Stimulated activated CD4-positive, alpha-beta T cell treated with anti-CD3 and anti-CD28 coated beads, Interleukin-12 subunit alpha, Interleukin-12 subunit beta, amount 100 ng/mL, for 24 hours (primary cell): ENCODE data around the gene ARPP19.
A peak's percentile ranks its signal among the peaks of the same experiment; 100 is the strongest.
"Not testable (repeated sequence)": the region's sequence is repeated elsewhere in the genome, so short reads cannot be mapped to it uniquely, and the experiment has no call there.

Experiments used
- DNase-seq, 2 experiments: peaks; one replicate each; pipeline ENCODE4 v3.0.0-alpha.2; 2020; ENCODE audit warnings: low read depth in 2 of 2

Gene ARPP19

GRCh38 chr15:52568601-52569585 is at the start of gene ARPP19:
TSS of gene ARPP19 (minus strand) at chr15:52569030. CDS start at chr15:52568892, 138 bp downstream.
- DNase-seq: peak; percentile 71 to 80

GRCh38 chr15:52617026-52617425 is 48.2 kb upstream of the ARPP19 start:
- DNase-seq: no peak

GRCh38 chr15:52615302-52615701 is 46.5 kb upstream of the ARPP19 start:
- no peak for DNase-seq

- no peak for DNase-seq
These were observed 40.8 kb upstream of the ARPP19 start for GRCh38 chr15:52609593-52609992.

GRCh38 chr15:52584414-52584813 is 15.6 kb upstream of the ARPP19 start:
- no peak for DNase-seq

- no peak for DNase-seq
These were observed 11.0 kb upstream of the ARPP19 start for GRCh38 chr15:52579852-52580251.

DNA sequence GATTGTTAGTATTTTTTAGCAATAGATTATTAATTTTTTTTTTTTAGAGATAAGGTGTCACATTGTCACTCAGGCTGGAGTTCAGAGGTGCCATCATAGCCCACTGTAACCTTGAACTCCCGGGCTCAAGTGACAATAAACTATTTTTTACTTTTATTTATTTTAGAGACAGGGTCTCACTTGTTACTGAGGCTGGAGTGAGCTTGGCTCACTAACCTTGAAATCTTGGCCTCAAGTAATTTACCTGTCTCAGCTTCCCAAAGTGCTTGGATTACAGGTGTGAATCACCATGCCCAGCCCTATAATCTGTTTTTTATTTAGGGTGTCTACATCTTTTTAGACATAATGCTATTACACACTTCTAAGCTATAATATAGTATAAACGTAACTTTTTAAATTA is 7.9 kb upstream of the ARPP19 start:
- DNase-seq: no peak

DNA sequence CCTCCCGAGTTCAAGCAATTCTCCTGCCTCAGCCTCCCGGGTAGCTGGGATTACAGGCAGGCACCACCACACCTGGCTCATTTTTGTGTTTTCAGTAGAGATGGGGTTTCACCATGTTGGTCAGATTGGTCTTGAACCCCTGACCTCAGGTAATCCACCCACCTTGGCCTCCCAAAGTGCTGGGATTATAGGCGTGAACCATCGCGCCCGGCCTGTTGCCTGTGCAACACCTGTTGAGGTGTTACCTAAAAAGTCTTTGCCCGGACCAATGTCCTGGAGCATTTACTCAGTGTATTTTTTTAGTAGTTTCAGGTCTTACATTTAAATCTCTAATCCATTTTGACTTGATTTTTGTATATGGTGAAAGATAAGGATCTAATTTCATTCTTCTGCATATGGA is 6.7 kb upstream of the ARPP19 start:
- not testable (repeated sequence) for DNase-seq

- DNase-seq: no peak
These were observed 6.2 kb upstream of the ARPP19 start for GRCh38 chr15:52575072-52575471.

DNA sequence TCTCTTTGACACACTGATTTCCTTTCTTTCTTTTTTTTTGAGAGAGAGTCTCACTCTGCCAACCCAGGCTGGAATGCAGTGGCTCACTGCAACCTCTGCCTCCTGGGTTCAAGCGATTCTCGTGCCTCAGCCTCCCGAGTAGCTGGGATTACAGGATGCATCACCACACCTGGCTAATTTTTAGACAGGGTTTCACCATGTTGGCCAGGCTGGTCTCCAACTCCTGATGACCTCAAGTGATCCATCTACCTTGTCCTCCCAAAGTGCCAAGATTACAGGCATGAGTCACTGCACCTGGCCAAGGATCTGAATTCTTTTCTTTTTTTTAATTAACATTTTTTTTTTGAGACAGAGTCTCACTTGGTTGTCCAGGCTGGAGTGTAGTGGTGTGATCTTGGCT is 5.8 kb upstream of the ARPP19 start:
- DNase-seq: not testable (repeated sequence)

GRCh38 chr15:52567871-52568600 is 794 bp downstream of the ARPP19 start:
- DNase-seq: peak; percentile 17 to 41

- DNase-seq: no peak
These were observed 1.9 kb downstream of the ARPP19 start for GRCh38 chr15:52566889-52567288.

DNA sequence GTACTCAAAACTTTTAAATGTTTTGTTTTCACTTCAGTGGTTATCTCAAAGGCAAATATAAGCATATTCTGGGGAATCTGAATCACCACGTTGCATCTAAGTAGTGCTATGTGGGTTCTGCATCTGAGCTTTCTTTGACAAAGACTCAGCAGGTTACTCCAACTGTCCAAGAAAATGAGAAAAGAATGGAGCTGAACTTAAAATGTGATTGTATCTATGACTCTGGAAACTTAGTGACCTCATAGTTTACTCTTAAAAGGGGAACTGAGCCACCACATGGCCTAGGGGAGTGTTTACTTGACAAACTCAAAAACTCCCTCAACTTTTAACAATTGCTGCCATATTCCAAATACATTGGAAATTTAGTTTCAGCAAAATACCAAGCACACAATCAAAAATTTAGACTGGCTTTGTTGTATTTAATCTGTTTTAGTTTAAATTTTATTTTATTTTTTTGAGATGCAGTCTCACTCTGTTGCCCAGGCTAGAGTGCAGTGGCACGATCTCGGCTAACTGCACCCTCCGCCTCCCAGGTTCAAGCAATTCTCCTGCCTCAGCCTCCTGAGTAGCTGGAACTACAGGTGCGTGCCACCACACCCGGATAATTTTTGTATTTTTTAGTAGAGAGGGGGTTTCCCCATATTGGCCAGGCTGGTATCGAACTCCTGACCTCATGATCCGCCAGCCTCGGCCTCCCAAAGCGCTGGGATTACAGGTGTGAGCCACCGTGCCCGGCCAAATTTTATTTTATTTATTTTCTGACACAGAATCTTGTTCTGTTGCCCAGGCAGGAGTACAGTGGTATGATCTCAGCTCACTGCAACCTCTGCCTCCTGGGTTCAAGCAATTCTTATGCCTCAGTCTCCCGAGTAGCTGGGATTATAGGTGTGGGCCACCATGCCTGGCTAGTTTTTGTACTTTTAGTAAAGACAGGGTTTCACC is 3.1 kb downstream of the ARPP19 start:
- DNase-seq: not testable (repeated sequence)

- DNase-seq: no peak
These were observed 5.2 kb downstream of the ARPP19 start for GRCh38 chr15:52563501-52564060.

DNA sequence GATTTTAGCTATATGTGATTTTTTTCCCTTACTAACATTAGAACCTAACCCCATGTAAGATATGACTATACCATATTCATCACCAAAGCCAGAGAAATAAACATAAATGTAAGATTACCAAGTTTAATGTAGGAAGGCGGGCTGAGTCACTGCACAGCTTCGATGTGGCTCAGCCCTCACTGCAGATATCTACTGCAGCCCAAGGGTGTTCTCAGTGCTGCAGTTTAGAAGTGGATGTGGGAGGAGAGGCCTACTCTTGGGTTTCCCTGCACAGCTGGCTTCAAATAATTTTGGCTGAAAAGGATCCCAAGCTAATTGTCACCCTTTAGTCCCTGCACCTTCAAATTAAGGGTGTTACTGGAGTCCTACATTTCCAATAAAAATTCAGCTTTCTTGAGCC is 9.3 kb downstream of the ARPP19 start:
- DNase-seq: peak in 1 of 2 experiments; percentile 27

DNA sequence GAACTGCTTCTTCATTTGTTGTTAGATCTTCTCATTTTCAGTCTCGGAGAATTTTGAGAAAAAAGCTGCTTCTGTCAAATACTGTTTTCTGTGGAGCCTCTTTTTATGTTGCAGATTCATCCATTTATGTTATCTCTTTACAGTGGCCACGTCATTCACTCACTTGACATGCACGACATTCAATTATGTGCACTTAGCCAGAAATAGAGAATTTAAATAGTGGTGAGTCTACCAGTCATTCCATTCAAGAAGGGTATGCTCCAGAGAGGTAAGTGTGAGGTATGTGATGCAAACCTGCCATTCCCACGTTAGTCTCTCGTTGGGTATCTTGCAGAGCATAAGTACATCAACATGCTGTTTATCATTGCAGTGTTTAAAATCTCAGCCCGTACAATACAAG is 9.8 kb downstream of the ARPP19 start:
- DNase-seq: no peak

- DNase-seq: peak; percentile 20 to 36
These were observed 10.6 kb downstream of the ARPP19 start for GRCh38 chr15:52558196-52558595.

- DNase-seq: no peak
These were observed 11.6 kb downstream of the ARPP19 start for GRCh38 chr15:52557274-52557641.

DNA sequence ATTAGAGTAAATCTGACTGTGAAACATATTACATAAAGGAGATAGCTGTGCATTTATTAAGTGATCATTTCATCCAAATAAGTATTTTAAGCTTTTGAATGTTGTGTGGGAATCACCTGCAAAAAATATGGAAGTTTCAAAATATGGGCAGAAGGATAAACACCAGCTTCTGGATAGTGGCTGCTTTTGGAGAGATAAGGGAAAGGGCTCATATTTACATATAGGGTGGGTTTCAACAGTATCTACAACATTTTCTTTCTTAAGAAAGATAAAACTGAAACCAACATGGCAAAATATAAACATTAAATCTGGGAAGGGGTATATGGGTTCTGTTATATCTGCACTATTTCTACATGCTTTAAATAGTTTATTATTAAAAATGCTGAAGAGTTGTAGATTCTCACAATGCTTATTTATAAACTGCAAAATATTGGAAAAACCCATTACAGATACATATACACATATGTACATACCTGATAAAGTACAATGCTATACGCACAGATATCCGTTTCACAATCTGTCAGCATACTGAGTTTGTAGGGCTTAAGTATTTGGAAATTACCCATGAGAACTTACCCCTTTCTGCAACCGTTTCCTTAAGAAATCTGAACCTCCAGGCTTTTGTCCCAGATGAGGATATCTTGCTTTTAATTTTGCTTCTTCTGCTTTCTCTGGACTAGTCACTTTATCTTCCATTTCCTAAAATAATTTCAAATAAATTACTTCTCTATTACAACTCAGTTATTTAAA is 12.1 kb downstream of the ARPP19 start:
- DNase-seq: no peak

- no peak for DNase-seq
These were observed 16.5 kb downstream of the ARPP19 start for GRCh38 chr15:52552303-52552702.

DNA sequence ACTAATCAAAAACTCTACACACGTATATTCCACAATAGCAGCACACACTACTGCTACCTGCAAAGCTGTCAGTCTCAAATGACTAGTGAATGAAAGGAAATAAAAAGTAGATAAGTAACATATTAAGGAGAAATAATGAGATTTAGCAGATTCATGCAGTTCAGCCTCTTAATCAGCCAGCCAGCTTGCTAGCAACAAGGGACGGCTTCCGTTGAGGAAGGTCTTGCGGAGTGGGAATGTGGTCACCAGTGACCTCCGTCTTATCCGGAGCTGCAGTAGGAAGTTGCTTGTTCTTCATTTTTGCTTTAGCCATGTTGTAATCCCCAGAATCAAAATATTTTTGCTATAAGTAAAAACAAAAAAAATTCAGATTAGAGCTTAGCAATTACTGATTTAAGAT is 17.1 kb downstream of the ARPP19 start:
- no peak for DNase-seq
